Measurements from ENCODE around the gene KIF5A. TPM values are rescaled to one million over a fixed set of nuclear protein-coding genes. Genes with fewer than 3 reads are reported as not detected.
A peak's percentile ranks its signal among the peaks of the same experiment; 100 is the strongest.

The KIF5A gene
- total and polyA plus RNA-seq, 2 of the 13 experiments (the other 11 are each of a cell fraction or from before 2014, with no cell fraction given): 1.6 to 11.9 TPM

DNA sequence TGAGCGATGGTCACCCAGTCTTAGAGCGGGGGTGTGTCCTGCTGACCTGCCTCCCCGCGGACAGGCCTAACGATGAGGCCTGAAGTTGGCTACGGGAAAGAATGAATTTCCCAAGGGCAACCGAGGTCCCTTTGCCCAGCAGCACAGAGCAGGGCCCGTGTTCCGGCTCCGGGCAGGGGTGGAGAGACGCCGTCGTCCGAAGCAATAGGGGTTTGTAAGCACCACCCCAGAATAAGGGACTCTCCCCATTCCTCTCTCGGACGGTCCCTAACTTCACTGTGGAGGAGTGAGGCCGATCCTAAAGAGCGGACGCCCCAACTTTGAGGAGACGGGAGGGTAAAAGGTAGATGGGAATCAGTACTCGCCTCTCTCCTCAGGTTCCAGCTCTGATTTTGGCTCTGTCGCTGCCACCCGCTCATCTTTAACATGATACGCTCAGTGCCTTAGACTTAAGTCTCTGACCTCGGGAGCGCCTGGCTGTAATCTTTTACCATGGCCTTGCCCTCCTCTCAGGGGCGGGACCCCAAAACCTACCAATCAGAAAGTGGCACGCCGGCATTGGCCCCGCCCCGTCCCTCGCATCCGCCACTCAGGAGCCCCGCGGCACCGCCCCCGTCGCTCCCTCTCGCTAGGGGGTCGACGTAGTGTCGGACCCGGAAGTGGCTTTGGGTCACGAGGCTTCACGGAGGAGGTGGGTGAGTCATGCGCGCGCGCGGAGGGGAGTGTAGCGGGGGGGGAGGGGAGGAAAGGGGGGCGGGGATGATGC is 29.6 kb upstream of the KIF5A start, which contains the start of gene DDIT3 (continued):
- TF ChIP-seq, protein P1, sequence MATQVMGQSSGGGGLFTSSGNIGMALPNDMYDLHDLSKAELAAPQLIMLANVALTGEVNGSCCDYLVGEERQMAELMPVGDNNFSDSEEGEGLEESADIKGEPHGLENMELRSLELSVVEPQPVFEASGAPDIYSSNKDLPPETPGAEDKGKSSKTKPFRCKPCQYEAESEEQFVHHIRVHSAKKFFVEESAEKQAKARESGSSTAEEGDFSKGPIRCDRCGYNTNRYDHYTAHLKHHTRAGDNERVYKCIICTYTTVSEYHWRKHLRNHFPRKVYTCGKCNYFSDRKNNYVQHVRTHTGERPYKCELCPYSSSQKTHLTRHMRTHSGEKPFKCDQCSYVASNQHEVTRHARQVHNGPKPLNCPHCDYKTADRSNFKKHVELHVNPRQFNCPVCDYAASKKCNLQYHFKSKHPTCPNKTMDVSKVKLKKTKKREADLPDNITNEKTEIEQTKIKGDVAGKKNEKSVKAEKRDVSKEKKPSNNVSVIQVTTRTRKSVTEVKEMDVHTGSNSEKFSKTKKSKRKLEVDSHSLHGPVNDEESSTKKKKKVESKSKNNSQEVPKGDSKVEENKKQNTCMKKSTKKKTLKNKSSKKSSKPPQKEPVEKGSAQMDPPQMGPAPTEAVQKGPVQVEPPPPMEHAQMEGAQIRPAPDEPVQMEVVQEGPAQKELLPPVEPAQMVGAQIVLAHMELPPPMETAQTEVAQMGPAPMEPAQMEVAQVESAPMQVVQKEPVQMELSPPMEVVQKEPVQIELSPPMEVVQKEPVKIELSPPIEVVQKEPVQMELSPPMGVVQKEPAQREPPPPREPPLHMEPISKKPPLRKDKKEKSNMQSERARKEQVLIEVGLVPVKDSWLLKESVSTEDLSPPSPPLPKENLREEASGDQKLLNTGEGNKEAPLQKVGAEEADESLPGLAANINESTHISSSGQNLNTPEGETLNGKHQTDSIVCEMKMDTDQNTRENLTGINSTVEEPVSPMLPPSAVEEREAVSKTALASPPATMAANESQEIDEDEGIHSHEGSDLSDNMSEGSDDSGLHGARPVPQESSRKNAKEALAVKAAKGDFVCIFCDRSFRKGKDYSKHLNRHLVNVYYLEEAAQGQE (IDR thresholded peaks at IDR 0.05; ENCODE audit: borderline replicate concordance in 1 of 2, low read depth in 1 of 2, low read length in 2 of 2): peak in 1 of 2 experiments; percentile 67; a peak in 1 of 4 replicates
- no peak for TF ChIP-seq ZNF792 (CRISPR knock-in tag; IDR thresholded peaks at IDR 0.05)
- TF ChIP-seq ZNF510 (CRISPR knock-in tag; IDR thresholded peaks at IDR 0.05; ENCODE audit: low read depth): 0 out of 2 replicates have a peak, but pooled peaks have one; percentile 83
- TF ChIP-seq, protein P2, sequence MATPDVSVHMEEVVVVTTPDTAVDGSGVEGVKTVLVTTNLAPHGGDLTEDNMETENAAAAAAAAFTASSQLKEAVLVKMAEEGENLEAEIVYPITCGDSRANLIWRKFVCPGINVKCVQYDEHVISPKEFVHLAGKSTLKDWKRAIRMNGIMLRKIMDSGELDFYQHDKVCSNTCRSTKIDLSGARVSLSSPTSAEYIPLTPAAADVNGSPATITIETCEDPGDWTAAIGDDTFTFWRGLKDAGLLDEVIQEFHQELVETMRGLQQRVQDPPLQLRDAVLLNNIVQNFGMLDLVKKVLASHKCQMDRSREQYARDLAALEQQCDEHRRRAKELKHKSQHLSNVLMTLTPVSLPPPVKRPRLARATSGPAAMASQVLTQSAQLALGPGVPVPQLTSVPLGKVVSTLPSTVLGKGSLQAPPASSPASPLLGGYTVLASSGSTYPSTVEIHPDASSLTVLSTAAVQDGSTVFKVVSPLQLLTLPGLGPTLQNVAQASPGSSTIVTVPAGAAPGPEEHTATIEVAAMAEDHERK (CRISPR knock-in tag; IDR thresholded peaks at IDR 0.05; ENCODE audit: low read depth): no peak
- TF ChIP-seq, protein P3, sequence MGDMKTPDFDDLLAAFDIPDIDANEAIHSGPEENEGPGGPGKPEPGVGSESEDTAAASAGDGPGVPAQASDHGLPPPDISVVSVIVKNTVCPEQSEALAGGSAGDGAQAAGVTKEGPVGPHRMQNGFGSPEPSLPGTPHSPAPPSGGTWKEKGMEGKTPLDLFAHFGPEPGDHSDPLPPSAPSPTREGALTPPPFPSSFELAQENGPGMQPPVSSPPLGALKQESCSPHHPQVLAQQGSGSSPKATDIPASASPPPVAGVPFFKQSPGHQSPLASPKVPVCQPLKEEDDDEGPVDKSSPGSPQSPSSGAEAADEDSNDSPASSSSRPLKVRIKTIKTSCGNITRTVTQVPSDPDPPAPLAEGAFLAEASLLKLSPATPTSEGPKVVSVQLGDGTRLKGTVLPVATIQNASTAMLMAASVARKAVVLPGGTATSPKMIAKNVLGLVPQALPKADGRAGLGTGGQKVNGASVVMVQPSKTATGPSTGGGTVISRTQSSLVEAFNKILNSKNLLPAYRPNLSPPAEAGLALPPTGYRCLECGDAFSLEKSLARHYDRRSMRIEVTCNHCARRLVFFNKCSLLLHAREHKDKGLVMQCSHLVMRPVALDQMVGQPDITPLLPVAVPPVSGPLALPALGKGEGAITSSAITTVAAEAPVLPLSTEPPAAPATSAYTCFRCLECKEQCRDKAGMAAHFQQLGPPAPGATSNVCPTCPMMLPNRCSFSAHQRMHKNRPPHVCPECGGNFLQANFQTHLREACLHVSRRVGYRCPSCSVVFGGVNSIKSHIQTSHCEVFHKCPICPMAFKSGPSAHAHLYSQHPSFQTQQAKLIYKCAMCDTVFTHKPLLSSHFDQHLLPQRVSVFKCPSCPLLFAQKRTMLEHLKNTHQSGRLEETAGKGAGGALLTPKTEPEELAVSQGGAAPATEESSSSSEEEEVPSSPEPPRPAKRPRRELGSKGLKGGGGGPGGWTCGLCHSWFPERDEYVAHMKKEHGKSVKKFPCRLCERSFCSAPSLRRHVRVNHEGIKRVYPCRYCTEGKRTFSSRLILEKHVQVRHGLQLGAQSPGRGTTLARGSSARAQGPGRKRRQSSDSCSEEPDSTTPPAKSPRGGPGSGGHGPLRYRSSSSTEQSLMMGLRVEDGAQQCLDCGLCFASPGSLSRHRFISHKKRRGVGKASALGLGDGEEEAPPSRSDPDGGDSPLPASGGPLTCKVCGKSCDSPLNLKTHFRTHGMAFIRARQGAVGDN (CRISPR knock-in tag; IDR thresholded peaks at IDR 0.05): peak; percentile 68
- TF ChIP-seq, protein P4, sequence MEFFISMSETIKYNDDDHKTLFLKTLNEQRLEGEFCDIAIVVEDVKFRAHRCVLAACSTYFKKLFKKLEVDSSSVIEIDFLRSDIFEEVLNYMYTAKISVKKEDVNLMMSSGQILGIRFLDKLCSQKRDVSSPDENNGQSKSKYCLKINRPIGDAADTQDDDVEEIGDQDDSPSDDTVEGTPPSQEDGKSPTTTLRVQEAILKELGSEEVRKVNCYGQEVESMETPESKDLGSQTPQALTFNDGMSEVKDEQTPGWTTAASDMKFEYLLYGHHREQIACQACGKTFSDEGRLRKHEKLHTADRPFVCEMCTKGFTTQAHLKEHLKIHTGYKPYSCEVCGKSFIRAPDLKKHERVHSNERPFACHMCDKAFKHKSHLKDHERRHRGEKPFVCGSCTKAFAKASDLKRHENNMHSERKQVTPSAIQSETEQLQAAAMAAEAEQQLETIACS (CRISPR knock-in tag; IDR thresholded peaks at IDR 0.05): no peak; the same call in 1 of the 2 replicates
- TF ChIP-seq KDM5A (IDR thresholded peaks at IDR 0.05; ENCODE audit: borderline replicate concordance, low read length): 0 out of 2 replicates have a peak, but pooled peaks have one; percentile 44
- peak; percentile 88; the same call in 1 of the 2 replicates for TF ChIP-seq MAF1 (CRISPR knock-in tag; IDR thresholded peaks at IDR 0.05; ENCODE audit: borderline replicate concordance)
- peak; percentile 90 for TF ChIP-seq PAF1 (CRISPR knock-in tag; IDR thresholded peaks at IDR 0.05)
- TF ChIP-seq NCOA2 (CRISPR knock-in tag; IDR thresholded peaks at IDR 0.05): peak; percentile 19; the same call in 1 of the 2 replicates
- TF ChIP-seq RARG (CRISPR knock-in tag; IDR thresholded peaks at IDR 0.05; ENCODE audit: low read depth): 0 out of 2 replicates have a peak, but pooled peaks have one; percentile 70
- TF ChIP-seq ZNF143 (CRISPR knock-in tag; IDR thresholded peaks at IDR 0.05): peak; percentile 50
- TF ChIP-seq ZNF652 (CRISPR knock-in tag; IDR thresholded peaks at IDR 0.05; ENCODE audit: borderline replicate concordance, low read depth): no peak
- no peak for TF ChIP-seq ZNF737 (CRISPR knock-in tag; IDR thresholded peaks at IDR 0.05; ENCODE audit: borderline replicate concordance)
- no peak for TF ChIP-seq KMT2A (CRISPR knock-in tag; IDR thresholded peaks at IDR 0.05)
- peak; percentile 95 for TF ChIP-seq GLI4 (CRISPR knock-in tag; IDR thresholded peaks at IDR 0.05; ENCODE audit: borderline replicate concordance)
- TF ChIP-seq DNMT1 (CRISPR knock-in tag; IDR thresholded peaks at IDR 0.05): no peak
- TF ChIP-seq ZNF282 (IDR thresholded peaks at IDR 0.05; ENCODE audit: partially characterized antibody): no peak
- TF ChIP-seq RBM22 (optimal IDR thresholded peaks at IDR 0.05; ENCODE audit: low read length): peak; percentile 82
